HCT116 (cell line): ENCODE data around the gene ISOC1. TPM values are rescaled to one million over a fixed set of nuclear protein-coding genes. Genes with fewer than 3 reads are reported as not detected.

Source experiments
- ATAC-seq: fragments of 200-7000 bp; cut with Tn5 transposase; 2 replicates; pipeline ENCODE4 v1.9.1; 2020; ENCODE audit warnings: mild to moderate bottlenecking, moderate library complexity
- BruUV-seq: library from RNA; stranded (reverse); fragments of 400-500 nt; replicated peaks from 2 replicates; lab custom pipeline; 2021; lab: Mats Ljungman, UMichigan
- CTCF ChIA-PET: fragments of 300-600 bp; sonication (Branson Sonifier 250); formaldehyde crosslinking; loops from one replicate; lab custom pipeline; 2021; ENCODE audit warnings: antibody characterized with exemption; lab: Charles Lee
- POLR2A ChIA-PET: fragments of 300-600, 350-600 bp; sonication (Branson Sonifier 250); formaldehyde crosslinking; loops from one replicate; lab custom pipeline; 2021; ENCODE audit warnings: antibody characterized with exemption; lab: Charles Lee
- RAD21 ChIA-PET, 2 experiments: fragments of 300-600 bp; sonication (Branson Sonifier 250); formaldehyde crosslinking; loops; one replicate each; lab custom pipeline; 2023; ENCODE audit warnings: low total read pairs in 2 of 2; ENCODE audit not compliant: uncharacterized antibody in 2 of 2, unreplicated experiment in 2 of 2, low non-redundant PET in 1 of 2; lab: Charles Lee
- DNase-seq: peaks from one replicate; pipeline ENCODE4 v3.0.0-alpha.2; 2010; ENCODE audit warnings: low read depth, low spot score
- H2AFZ ChIP-seq: fragments of 200-600 bp; shearing (Covaris generic), sonication (generic); 2 replicates; pipeline ENCODE4 v1.6.1; 2017; ENCODE audit warnings: low read depth, mixed run types, mixed read lengths, antibody characterized with exemption, low read length; ENCODE audit not compliant: poor library complexity, severe bottlenecking
- H3K27ac ChIP-seq: 2 replicates; pipeline ENCODE4 v1.5.1; 2012; ENCODE audit warnings: low read depth, low read length
- H3K27me3 ChIP-seq: fragments of 200-600 bp; sonication (generic); 2 replicates; pipeline ENCODE4 v1.6.1; 2016; ENCODE audit warnings: mixed run types, low read length, mixed read lengths; ENCODE audit not compliant: insufficient read depth
- H3K36me3 ChIP-seq, 2 experiments: fragments of 200-500 bp in 1 of 2; fragments of 200-600 bp in 1 of 2; sonication (Bioruptor generic) in 1 of 2; sonication (generic) in 1 of 2; 2 replicates each; pipeline versions ENCODE4 v1.5.1 to v1.6.1; 2014 to 2016; ENCODE audit warnings: low read length in 2 of 2, inconsistent platforms in 1 of 2, mixed read lengths in 1 of 2, mixed run types in 1 of 2; ENCODE audit not compliant: insufficient read depth in 2 of 2, control insufficient read depth in 1 of 2
- H3K4me1 ChIP-seq, 2 experiments: fragments of 200-600 bp in 1 of 2; sonication (generic) in 1 of 2; 2 replicates each; pipeline versions ENCODE4 v1.5.1 to v1.6.1; 2012 to 2017; ENCODE audit warnings: low read length in 2 of 2, inconsistent platforms in 1 of 2, mild to moderate bottlenecking in 1 of 2, mixed read lengths in 1 of 2, mixed run types in 1 of 2, moderate library complexity in 1 of 2; ENCODE audit not compliant: insufficient read depth in 2 of 2, control insufficient read depth in 1 of 2
- H3K4me2 ChIP-seq: fragments of 200-600 bp; sonication (generic); 2 replicates; pipeline ENCODE4 v1.6.1; 2017; ENCODE audit warnings: mixed run types, low read length, mixed read lengths
- H3K4me3 ChIP-seq, 2 experiments: fragments of 200-600 bp in 1 of 2; sonication (generic) in 1 of 2; replicated peaks in 1 of 2; 2 replicates each; pipeline ENCODE4 v1.5.1; 2011 to 2016; ENCODE audit warnings: low read length in 2 of 2, control low read depth in 1 of 2, low read depth in 1 of 2, mild to moderate bottlenecking in 1 of 2, mixed read lengths in 1 of 2, mixed run types in 1 of 2
- H3K79me2 ChIP-seq: fragments of 200-600 bp; sonication (generic); 2 replicates; pipeline ENCODE4 v1.6.1; 2017; ENCODE audit warnings: mild to moderate bottlenecking, mixed run types, low read length, moderate library complexity, mixed read lengths; ENCODE audit not compliant: insufficient read depth
- H3K9ac ChIP-seq: fragments of 200-600 bp; sonication (generic); 2 replicates; pipeline ENCODE4 v1.6.1; 2016; ENCODE audit warnings: low read length, mixed read lengths
- H3K9me2 ChIP-seq: fragments of 200-600 bp; sonication (generic), shearing (Covaris generic); 2 replicates; pipeline ENCODE4 v1.6.1; 2017; ENCODE audit warnings: mixed run types, mild to moderate bottlenecking, moderate library complexity; ENCODE audit not compliant: insufficient read depth
- H3K9me3 ChIP-seq, 2 experiments: fragments of 200-500 bp in 1 of 2; fragments of 200-600 bp in 1 of 2; sonication (Bioruptor generic) in 1 of 2; sonication (generic) in 1 of 2; 2 replicates each; pipeline ENCODE4 v1.6.1; 2014 to 2017; ENCODE audit warnings: low read length in 2 of 2, mixed read lengths in 2 of 2, inconsistent platforms in 1 of 2, low read depth in 1 of 2, mild to moderate bottlenecking in 1 of 2, mixed run types in 1 of 2, moderate library complexity in 1 of 2; ENCODE audit not compliant: control insufficient read depth in 1 of 2, insufficient read depth in 1 of 2
- H4K20me1 ChIP-seq: fragments of 200-600 bp; sonication (generic), shearing (Covaris generic); 2 replicates; pipeline ENCODE4 v1.6.1; 2017; ENCODE audit warnings: mixed run types, mild to moderate bottlenecking, moderate library complexity; ENCODE audit not compliant: insufficient read depth
- ATF3 ChIP-seq: IDR thresholded peaks from 2 replicates; pipeline ENCODE4 v1.6.1; 2012
- CEBPB ChIP-seq: IDR thresholded peaks from 2 replicates; pipeline ENCODE4 v1.6.1; 2012; ENCODE audit warnings: low read depth
- CTCF ChIP-seq, 3 experiments: fragments of 200-600 bp in 1 of 3; sonication (generic) in 1 of 3; IDR thresholded peaks in 2 of 3; conservative IDR thresholded peaks in 1 of 3; 2 replicates each; pipeline ENCODE4 v1.5.1; 2012 to 2017; ENCODE audit warnings: low read depth in 2 of 3, low read length in 2 of 3, antibody characterized with exemption in 1 of 3, borderline replicate concordance in 1 of 3, control low read depth in 1 of 3, mild to moderate bottlenecking in 1 of 3, mixed read lengths in 1 of 3, mixed run types in 1 of 3, moderate library complexity in 1 of 3; ENCODE audit not compliant: insufficient read depth in 1 of 3
- EGR1 ChIP-seq: IDR thresholded peaks from 2 replicates; pipeline ENCODE4 v1.6.1; 2012; ENCODE audit warnings: low read depth
- EZH2 ChIP-seq: fragments of 200-600 bp; sonication (generic); IDR thresholded peaks from 2 replicates; pipeline ENCODE4 v1.6.1; 2017; ENCODE audit warnings: antibody characterized with exemption, mixed run types
- EZH2phosphoT487 ChIP-seq: fragments of 200-600 bp; IDR thresholded peaks from 2 replicates; pipeline ENCODE4 v1.6.1; 2018; ENCODE audit warnings: antibody characterized with exemption, borderline replicate concordance
- FOSL1 ChIP-seq: IDR thresholded peaks from 2 replicates; pipeline ENCODE4 v1.6.1; 2012; ENCODE audit warnings: low read depth
- JUND ChIP-seq: IDR thresholded peaks from 2 replicates; pipeline ENCODE4 v1.6.1; 2012
- MAX ChIP-seq: IDR thresholded peaks from 2 replicates; pipeline ENCODE4 v1.6.1; 2012
- POLR2A ChIP-seq: IDR thresholded peaks from 2 replicates; pipeline ENCODE4 v1.7.0; 2011; ENCODE audit warnings: borderline replicate concordance; ENCODE audit not compliant: insufficient read depth, insufficient read length; ENCODE audit errors: extremely low read depth
- POLR2AphosphoS5 ChIP-seq: IDR thresholded peaks from 2 replicates; pipeline ENCODE4 v1.6.1; 2011; ENCODE audit warnings: mild to moderate bottlenecking, low read depth, low read length, moderate library complexity
- RAD21 ChIP-seq: IDR thresholded peaks from 2 replicates; pipeline ENCODE4 v1.6.1; 2012; ENCODE audit warnings: low read depth, mild to moderate bottlenecking
- REST ChIP-seq: IDR thresholded peaks from 2 replicates; pipeline ENCODE4 v1.6.1; 2012; ENCODE audit warnings: low read depth
- SP1 ChIP-seq: IDR thresholded peaks from 2 replicates; pipeline ENCODE4 v1.6.1; 2012; ENCODE audit warnings: low read depth
- ZFX ChIP-seq: fragments of 450-650 bp; IDR thresholded peaks from 2 replicates; pipeline ENCODE4 v1.6.1; 2017
- ZNF274 ChIP-seq: fragments of 200-500 bp; sonication (Bioruptor generic); IDR thresholded peaks from 2 replicates; pipeline ENCODE4 v1.6.1; 2014; ENCODE audit warnings: mild to moderate bottlenecking, low read depth, low read length, inconsistent platforms
- intact Hi-C: fragments of 100-400 bp; cut with micrococcal nuclease; formaldehyde crosslinking; loops from 2 replicates; pipeline ENCODE4 v1.10.0; 2022
- total RNA-seq: library from RNA; stranded (reverse); gene quantifications from one replicate; pipeline ENCODE4 v1.2.1, GENCODE V29; 2021; ENCODE audit not compliant: unreplicated experiment

Gene ISOC1
- total RNA-seq, 1 experiment from 2014 or later = 42.9 TPM

GRCh38 chr5:129077433-129078075, 17.0 kb upstream of the ISOC1 start:
- ATAC-seq (no peak), DNase-seq (no peak)
- CTCF ChIA-PET = no interaction called here
- Histone ChIP-seq H4K20me1 (no peaks in the 10 kb centered on the region), H3K36me3 (no peaks in the 10 kb centered on the region), H3K9me3 (no peaks in the 10 kb centered on the region), H3K4me1 (no peaks in the 10 kb centered on the region), H3K27me3 (no peaks in the 10 kb centered on the region), H3K27ac (no peak overlapping the region), H3K79me2 (no peaks in the 10 kb centered on the region), H3K9me2 (no peaks in the 10 kb centered on the region), H3K9ac (no peak overlapping the region), H2AFZ (no peak overlapping the region), H3K4me3 (no peak overlapping the region), H3K4me2 (no peak overlapping the region)
- RAD21 ChIA-PET = no interaction called here
- no peak for TF ChIP-seq CEBPB
- no peak for TF ChIP-seq EZH2phosphoT487
- no peak for TF ChIP-seq REST
- no peak for TF ChIP-seq CTCF (IDR thresholded peaks at IDR 0.05 in 2 of 3, conservative IDR thresholded peaks at IDR 0.05 in 1 of 3; ENCODE audit: borderline replicate concordance in 1 of 3, insufficient read depth in 1 of 3, low read depth in 2 of 3, low read length in 2 of 3)
- no peak for TF ChIP-seq FOSL1
- no peak for TF ChIP-seq POLR2A
- no peak for TF ChIP-seq POLR2AphosphoS5
- no peak for TF ChIP-seq MAX
- no peak for TF ChIP-seq SP1
- TF ChIP-seq RAD21 = no peak
- TF ChIP-seq JUND = no peak
- no peak for TF ChIP-seq ZFX
- no peak for TF ChIP-seq EZH2
- no peak for TF ChIP-seq ATF3
- no peak for TF ChIP-seq EGR1
- TF ChIP-seq ZNF274 = no peak
- intact Hi-C loops = no loop called here
- BruUV-seq = no TSS peak
- POLR2A ChIA-PET = no interaction called here
